Right hindlimb (tissue), 1 donor: ENCODE results near the gene SAXO1.
"Not testable (repeated sequence)": the region's sequence is repeated elsewhere in the genome, so short reads cannot be mapped to it uniquely, and the experiment has no call there.

ENCODE experiments used
- DNase-seq: peaks from one replicate; pipeline ENCODE4 v3.0.0-alpha.2; 2018

Gene SAXO1, protein sequence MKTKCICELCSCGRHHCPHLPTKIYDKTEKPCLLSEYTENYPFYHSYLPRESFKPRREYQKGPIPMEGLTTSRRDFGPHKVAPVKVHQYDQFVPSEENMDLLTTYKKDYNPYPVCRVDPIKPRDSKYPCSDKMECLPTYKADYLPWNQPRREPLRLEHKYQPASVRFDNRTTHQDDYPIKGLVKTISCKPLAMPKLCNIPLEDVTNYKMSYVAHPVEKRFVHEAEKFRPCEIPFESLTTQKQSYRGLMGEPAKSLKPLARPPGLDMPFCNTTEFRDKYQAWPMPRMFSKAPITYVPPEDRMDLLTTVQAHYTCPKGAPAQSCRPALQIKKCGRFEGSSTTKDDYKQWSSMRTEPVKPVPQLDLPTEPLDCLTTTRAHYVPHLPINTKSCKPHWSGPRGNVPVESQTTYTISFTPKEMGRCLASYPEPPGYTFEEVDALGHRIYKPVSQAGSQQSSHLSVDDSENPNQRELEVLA

DNA sequence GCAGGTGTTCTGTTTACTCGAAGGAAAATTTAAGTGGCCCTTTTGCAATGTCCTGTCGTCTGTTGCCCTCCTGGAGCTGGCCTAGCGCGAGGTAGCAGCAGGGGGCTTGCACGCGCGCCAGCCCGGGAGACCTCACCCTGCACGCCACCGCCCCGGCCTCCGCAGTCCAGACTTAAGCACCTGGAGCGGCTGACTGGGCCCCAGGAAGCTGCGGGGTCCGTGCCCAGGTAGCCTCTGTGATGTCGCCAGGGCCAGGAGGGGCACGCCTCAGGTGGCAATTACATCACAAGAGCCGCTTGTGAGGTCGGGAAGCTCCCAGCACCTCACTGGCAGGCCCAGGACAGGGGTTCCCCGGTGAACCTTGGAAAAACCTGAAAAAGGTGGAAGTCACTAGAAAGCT, at the start of gene SAXO1:
TSS of gene SAXO1 (minus strand) at position 195 of the 400 bp plus-strand sequence. CDS start 301 bp downstream, outside the sequence.
- DNase-seq, result no peak

DNA sequence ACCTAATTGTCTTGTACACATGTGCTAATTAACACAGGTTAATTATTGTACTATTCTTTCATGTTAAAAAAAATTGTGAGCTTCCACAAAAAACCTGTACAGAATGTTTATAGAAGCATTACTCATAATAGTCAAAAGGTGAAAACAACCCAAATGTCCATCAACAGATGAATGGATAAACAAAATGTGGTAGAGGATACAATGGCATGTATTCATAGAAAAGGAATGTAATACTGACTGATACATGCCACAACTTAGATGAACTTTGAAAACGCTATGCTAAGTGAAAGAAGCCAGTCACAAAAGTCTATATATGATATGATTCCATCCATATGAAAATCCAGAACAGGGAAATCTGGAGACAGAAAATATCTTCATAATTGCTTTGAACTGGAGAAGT, 41.8 kb upstream of the SAXO1 start:
- DNase-seq, result no peak

DNA sequence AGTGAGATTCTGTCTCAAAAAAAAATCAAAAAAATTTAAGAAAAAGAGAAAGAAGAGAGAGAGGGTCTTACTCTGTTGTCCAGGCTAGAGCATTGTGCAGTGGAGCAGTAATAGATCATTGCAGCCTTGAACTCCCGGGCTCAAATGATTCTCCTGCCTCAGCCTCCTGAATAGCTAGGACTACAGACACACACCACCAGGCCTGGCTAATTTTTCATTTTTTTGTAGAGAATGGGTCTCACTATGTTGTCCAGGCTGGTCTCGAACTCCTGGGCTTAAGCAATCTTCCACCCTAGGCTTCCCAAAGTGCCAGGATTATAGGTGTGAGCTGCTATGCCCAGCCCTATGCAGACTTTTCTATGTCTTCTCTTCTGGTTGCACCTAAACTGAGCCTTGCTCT, 41.2 kb upstream of the SAXO1 start:
- no peak for DNase-seq

DNA sequence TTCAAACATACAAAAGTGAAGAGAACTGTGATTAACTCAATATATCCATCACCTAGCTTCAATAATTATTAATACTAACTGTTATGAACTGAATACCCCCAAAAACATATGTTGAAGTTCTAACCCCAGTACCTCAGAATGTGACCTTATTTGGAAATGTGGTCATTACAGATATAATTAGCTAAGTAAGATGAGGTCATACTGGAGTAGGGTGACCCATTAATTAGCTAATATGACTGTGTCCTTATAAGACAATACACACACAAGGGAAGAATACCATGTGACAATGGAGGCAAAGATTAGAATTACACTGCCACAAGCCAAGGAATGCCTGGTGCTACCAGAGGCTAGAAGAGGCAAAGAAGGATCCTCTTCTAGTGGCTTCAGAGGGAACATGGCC, 24.0 kb upstream of the SAXO1 start:
- no peak for DNase-seq

DNA sequence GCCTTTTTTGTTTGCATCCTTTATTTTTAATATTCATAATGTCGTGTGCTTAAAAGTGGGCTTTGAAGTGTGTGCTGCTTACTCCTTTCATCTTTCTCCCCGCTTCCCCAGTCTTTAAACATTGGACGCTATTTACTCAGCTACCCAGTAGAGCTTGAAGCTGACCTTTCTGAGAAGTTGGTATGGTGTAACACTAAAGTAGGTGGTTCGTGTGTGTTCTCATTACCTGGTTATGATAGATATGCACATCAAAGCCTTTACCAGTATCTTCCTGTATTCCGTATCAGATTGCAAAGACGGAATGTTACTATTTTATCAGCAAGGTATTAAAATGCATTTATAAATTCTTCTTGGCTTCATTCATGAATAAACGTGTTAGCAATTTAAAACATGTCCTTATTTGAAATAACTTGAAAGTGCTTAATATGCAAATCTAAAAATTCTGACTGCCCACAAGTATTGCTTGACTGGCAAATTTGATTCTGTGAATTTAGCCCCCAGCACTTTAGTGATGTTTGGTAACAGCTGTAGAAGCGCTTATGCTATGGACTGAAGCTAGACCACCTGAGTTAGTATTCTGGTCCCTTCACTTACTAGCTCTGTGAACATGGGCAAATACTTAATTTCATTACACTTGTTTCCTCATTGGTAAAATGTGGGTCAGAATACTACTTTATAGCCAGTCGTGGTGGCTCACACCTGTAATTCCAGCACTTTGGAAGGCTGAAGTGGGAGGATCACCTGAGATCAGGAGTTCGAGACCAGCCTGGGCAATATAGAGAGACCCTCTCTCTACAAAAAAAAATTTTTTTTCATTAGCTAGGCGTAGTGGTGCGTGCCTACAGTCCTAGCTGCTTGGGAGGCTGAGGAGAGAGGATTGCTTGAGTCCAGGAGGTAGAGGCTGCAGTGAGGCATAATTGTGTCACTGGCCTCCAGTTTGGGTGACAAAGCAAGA, 17.9 kb upstream of the SAXO1 start:
- DNase-seq, result no peak

DNA sequence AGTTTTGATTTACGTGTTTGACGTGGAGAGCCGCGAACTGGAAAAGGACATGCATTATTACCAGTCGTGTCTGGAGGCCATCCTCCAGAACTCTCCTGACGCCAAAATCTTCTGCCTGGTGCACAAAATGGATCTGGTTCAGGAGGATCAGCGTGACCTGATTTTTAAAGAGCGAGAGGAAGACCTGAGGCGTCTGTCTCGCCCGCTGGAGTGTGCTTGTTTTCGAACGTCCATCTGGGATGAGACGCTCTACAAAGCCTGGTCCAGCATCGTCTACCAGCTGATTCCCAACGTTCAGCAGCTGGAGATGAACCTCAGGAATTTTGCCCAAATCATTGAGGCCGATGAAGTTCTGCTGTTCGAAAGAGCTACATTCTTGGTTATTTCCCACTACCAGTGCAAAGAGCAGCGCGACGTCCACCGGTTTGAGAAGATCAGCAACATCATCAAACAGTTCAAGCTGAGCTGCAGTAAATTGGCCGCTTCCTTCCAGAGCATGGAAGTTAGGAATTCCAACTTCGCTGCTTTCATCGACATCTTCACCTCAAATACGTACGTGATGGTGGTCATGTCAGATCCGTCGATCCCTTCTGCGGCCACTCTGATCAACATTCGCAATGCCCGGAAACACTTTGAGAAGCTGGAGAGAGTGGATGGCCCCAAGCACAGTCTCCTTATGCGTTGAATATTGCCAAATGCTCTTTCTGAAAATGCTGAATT, 17.1 kb upstream of the SAXO1 start:
- DNase-seq, result no peak

DNA sequence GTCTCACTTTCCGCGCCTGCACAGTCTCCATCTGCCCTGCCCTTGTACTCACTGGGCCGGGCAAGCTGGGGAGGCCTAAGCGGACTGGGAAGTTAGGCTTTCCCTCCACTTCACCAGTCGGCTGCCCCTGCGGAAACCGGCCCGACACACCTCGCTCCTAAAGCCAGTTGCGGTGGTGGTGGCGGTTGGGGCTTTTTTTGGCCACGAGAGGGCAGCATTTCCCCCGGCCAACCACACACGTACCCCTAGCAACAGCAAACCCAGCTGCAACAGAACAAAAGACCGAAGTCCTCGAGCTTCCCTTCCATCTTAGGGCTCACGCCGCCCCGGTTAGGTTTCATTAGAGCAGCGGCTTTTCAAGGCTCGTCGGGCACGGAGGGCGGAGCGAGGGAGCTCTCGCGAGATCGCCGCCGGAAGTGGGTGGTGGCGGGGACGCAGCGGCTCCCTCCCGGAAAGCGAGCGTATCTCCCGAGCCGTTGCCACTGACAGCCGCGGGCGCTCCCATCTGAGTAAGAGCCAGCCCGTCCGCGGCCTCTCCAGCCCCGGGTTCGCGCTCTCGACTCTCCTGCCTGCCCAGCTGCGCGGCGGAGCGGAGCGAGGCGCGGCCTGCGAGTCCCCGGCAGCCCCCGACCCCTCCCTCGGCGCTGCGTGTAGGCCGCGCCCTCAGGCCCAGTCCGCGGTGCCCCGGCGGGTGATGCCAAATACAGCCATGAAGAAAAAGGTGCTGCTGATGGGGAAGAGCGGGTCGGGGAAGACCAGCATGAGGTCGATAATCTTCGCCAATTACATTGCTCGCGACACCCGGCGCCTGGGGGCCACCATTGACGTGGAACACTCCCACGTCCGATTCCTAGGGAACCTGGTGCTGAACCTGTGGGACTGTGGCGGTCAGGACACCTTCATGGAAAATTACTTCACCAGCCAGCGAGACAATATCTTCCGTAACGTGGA, 16.2 kb upstream of the SAXO1 start, which contains the start of gene RRAGA:
TSS of gene RRAGA (plus strand) at position 462 of the 951 bp plus-strand sequence. CDS start at position 695, 233 bp downstream.
- peak; percentile 97 for DNase-seq

DNA sequence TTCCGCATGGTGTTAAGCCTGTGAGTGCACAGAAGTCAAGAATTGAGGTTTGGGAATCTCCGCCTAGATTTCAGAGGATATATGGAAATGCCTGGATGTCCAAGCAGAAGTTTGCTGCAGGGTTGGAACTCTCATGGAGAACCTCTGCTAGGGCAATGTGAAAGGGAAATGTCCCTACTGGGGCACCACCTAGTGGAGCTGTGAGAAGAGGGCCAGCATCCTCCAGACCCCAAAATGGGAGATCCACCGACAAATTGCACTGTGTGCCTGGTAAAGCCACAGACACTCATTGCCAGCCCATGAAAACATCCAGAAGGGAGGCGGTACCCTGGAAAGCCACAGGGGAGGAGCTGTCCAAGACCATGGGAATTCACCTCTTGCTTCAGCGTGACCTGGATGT, 3.6 kb upstream of the SAXO1 start:
- DNase-seq, result no peak

DNA sequence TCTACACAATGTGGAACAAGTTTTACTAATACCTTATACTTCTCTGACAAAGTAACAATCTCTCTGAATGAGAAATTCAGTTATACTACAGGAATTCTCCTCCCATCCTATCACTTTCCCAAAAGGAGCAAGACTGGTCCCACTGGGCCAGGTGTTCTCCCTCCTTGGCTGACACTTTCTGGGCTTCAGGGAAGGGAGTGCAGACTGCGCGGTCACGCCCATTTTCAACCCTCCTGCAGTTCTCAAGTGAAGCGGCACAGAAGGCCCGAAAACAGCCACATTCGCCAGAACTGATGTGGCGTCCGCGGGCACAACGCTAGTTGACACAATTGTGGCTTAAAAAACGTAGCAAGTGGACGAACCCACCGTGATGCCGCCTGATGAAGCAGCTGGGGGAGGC, 603 bp downstream of the SAXO1 start:
- no peak for DNase-seq

DNA sequence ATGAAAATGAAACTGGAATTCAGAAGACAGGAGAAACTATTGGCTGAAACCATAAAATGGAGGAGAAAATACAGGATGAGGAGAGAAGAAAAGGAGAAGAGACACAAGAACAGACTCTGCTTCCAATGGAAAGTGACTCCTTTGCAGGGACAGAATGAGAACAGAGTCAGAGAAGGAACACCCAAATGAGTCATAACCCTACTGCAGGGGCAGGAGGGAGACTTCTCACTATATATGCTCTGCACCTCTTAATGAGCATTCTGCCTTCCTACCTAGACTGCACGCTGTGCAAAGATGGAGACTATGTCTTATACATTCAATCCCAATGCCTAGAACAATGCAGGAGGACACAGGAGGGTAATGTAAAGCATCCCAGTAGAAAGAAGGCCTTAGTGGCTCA, 2.1 kb downstream of the SAXO1 start:
- DNase-seq, result no peak

DNA sequence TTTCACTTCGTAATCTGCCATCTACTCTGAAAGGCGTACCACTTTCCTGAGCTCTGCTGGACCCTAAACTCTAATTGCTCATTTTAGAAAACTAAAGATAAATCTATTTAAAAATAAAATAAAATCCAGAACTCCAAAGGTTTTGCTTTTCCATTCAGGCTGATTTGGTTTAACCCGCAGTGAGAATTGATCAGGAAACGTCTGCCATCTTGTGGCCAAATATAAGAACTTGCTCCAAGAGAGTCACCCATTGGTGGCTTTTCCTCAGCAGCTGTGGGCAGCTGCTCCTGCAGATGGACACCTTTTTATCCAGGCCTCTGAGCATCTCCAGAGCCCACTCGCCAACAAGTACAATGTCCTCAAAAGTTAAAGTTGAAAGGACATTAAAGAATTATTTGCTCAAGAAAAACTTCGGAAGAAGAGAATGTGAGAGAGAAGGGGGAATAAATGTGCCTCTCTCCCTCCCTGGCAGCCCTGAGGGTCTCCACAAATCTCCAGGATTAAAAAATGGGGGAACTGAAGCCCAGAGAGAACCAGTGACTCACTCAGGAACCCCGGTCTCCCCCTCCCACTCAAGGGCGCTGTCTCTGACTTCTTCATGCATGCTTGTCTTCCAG, 4.1 kb downstream of the SAXO1 start:
- peak; percentile 63 for DNase-seq

DNA sequence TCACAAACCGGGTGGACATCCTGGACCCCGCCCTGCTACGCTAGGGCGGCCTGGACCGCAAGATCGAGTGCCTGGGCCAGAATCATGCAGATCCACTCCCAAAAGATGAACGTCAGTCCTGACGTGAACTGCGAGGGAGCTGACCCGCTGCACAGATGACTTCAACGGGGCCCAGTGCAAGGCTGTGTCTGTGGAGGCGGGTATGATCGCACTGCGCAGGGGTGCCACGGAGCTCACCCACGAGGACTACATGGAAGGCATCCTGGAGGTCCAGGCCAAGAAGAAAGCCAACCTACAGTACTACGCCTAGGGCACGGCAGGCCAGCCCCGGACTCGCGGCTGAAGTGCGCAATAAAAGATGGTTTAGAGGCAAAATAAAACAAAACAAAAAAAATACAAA, 5.2 kb downstream of the SAXO1 start:
- no peak for DNase-seq

DNA sequence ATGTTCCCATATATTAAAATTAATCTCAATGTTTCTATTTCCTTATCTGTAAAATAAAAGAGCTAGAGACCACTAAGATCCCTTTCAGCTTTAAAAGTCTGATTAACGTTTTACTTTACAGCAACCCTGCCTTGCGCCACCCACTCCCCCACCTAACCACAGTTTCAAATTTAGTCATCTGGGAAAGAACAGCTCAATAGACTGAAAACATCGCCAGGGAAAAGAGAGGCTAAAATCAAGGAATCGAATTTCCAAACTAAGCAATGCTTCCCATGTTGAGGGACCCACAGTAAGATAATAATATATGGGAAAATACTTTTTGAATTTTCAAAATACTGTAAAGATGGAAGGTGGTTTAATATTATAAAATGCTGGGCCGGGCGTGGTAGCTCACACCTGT, 6.6 kb downstream of the SAXO1 start:
- DNase-seq, result no peak

DNA sequence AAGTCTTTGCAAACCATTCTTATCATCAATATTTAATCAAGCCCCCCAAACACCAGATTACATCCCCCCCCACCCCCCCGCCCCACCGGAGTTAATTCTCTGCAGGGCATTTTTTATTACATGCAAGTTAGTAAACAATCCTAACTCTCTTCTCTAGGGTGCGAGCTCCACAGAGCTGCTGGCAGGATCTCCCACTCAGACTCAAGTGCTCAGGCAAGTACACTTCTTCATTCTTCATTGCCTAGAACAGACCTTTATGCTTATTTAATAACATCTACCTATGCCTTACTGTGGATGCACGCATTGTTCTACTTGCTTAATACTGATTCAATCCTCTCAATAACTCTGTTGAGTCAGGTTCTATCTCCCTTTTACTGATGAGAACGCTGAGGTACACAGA, 9.9 kb downstream of the SAXO1 start:
- DNase-seq, result no peak

DNA sequence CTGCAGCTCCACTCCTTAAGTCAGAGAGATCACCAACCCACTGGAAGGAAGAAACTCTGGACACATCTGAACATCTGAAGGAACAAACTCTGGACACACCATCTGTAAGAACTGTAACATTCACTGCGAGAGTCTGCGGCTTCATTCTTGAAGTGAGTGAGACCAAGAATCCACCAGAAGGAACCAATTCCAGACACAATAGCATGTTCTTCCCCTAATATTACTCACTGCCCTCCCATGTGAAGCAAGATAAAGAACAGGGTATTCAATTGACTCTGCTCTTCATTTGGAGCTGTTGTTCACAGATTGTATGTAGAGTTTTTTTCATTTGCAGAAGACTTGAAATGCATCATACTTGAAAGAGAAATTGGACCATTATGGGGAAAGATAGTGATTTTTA, 10.8 kb downstream of the SAXO1 start:
- DNase-seq, result no peak

DNA sequence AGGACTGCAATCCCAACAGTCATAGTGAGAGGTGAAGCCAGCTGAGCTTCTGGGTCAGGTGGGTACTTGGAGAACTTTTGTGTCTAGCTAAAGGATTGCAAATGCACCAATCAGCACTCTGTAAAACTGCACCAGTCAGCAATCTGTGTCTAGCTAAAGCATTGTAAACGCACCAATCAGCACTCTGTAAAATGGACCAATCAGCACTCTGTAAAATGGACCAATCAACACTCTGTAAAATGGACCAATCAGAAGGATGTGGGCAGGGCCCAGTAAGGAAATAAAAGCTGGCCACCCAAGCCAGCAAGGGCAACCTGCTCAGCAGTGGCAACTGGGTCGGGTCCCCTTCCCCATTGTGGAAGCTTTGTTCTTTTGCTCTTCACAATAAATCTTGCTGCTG, 11.4 kb downstream of the SAXO1 start:
- DNase-seq, result not testable (repeated sequence)

DNA sequence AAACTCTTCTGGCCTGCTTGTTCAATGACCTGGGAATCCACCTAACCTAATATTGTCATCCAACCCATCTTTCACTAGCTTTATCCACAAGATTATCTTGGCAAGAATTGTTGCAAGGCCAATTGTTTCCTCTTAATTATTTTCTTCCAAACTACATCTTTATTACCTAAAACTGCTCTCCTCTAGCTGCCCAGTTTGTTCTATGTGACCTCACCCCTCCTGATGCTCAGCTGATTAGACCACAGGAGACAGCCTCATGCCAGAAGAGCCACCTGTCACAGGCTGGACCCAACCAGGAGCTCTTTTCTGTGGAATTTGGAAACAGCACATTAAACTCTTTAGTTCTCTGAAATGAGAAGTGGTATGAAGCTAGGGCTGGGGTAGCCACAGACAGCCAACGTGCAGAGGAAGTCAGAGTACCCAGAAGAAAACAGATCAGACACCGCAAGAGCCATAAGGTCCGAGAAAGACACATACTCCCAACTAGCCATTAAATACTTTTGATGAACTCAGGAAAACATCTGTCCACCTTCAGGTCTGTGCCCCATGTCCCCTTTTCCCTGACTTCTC, 12.0 kb downstream of the SAXO1 start:
- DNase-seq, result no peak

DNA sequence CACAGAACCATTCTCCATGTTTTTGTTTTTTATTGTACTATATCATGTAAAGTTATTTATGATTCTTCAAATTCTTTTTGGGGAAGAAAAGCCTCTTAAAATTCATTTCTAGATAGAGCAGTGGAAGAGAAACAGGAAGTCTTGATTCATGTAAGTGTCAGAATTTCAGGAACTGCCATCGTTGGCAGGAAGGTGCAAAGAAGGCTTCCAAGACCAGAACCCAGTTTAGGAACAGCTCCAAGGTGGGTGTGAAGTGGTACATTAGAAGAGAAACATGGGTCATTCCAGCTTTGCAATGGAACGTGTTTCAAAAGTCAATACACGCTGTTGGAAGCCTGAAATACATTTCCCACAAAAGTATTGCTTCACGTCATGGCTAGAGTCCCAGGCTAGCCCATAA, 14.8 kb downstream of the SAXO1 start:
- no peak for DNase-seq

DNA sequence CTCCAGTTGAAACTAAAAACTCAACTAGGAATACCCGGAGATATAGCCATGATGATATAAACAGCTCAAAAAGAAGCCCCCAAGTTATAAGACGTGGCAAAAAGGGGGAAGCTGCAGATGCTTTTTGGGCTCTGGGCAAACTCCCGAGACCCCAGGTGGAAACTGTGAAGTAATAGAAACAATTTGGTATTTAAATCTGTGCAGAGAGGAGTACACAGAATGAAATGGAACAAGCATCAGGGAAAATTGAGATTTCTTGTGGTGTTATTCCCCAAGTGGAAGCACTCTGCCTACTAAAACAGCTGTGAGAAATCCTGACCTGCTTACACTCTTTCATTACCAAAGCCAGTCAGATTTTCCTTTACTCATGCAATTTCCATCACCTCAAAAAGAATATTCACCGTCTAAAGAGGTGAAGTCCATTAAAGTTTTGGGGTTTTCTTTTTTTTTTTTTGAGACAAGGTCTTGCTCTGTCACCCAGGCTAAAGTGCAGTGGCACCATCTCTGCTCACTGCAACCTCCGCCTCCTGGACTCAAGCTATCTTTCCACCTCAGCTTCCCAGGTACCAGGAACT, 23.5 kb downstream of the SAXO1 start:
- peak; percentile 58 for DNase-seq

DNA sequence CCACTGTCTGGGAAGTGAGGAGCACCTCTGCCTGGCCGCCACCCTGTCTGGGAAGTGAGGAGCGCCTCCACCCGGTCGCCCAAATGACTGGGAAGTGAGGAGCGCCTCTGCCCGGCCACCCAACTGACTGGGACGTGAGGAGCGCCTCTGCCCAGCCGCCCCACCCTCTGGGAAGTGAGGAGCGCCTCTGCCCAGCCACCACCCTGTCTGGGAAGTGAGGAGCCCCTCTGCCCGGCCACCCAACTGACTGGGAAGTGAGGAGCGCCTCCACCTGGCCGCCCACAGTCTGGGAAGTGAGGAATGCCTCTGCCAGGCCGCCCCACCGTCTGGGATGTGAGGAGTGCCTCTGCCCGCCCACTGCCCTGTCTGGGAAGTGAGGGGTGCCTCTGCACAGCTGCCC, 32.9 kb downstream of the SAXO1 start:
- no peak for DNase-seq
